Measurements from ENCODE around the gene KLHL13.

GRCh38 chrX:117995378-117995777 is 121.2 kb downstream of the KLHL13 start:
- TF ChIP-seq CTCF (IDR thresholded peaks at IDR 0.05; ENCODE audit: insufficient read depth, low read length, poor library complexity, severe bottlenecking) (no peak), EZH2phosphoT487 (conservative IDR thresholded peaks at IDR 0.05; ENCODE audit: low read length) (no peak)

Measured in SU-DHL-6 (cell line).